Subcutaneous adipose tissue (tissue), 4 donors: ENCODE measurements around the gene RBM33. TPM values are rescaled to one million over a fixed set of nuclear protein-coding genes. Genes with fewer than 3 reads are reported as not detected.

Source experiments
- total RNA-seq, 4 donors: library from RNA; depleted of rRNA; stranded (reverse); fragments of >200 nt; gene quantifications; one replicate each; pipeline ENCODE4 v1.1.0, GENCODE V29; 2016
- TF ChIP-seq, protein P1 (sequence below): fragments of 450-650 bp; IDR thresholded peaks from one replicate; pipeline ENCODE4 v1.5.1; 2016; ENCODE audit warnings: low read depth, mild to moderate bottlenecking, control low read depth, antibody characterized with exemption, moderate library complexity

The RBM33 gene
- total RNA-seq, 4 donors from 2014 or later, result 33.9 to 69.1 (median 46.2) TPM

DNA sequence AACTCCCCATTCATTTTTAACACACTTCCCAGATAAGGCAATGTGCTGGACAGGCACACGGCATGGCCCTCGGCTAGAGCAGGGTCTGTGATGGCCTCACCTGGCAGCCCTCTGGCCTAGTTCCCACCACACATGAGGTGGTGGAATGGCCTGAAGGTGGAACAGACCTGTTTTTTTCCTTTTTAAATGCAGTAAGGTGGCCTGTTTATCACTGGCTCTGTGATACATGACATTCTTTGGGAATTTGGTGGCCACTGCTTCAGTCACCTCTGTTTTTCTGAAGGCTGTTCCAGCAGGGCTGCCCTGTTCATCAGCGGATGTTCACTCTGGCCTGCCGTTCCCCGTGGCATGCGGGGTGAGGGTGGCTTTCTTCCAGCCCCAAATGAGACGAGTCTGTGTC lies 131.2 kb downstream of the RBM33 start:
- TF ChIP-seq, protein P1, sequence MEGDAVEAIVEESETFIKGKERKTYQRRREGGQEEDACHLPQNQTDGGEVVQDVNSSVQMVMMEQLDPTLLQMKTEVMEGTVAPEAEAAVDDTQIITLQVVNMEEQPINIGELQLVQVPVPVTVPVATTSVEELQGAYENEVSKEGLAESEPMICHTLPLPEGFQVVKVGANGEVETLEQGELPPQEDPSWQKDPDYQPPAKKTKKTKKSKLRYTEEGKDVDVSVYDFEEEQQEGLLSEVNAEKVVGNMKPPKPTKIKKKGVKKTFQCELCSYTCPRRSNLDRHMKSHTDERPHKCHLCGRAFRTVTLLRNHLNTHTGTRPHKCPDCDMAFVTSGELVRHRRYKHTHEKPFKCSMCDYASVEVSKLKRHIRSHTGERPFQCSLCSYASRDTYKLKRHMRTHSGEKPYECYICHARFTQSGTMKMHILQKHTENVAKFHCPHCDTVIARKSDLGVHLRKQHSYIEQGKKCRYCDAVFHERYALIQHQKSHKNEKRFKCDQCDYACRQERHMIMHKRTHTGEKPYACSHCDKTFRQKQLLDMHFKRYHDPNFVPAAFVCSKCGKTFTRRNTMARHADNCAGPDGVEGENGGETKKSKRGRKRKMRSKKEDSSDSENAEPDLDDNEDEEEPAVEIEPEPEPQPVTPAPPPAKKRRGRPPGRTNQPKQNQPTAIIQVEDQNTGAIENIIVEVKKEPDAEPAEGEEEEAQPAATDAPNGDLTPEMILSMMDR, result no peak

DNA sequence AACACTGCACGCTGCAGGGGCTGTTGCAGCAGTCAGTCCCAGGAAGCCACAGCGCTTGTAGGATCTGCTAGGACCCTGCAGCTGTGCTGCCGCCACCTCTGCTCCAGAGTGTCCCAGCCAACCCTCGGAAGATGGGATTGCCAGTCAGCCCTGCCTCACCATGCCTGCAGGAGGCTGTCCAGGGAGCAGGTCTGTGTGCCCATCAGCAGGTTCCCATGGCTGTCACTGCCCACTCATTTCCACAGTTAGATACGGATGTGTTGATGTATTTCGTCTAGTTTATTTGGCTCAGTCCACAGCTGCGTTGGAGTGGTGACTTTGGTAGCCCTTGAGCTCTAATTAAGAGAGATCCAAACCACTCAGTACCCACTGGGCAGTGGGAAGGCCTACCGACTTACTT lies 132.1 kb downstream of the RBM33 start:
- TF ChIP-seq, protein P1, result no peak

DNA sequence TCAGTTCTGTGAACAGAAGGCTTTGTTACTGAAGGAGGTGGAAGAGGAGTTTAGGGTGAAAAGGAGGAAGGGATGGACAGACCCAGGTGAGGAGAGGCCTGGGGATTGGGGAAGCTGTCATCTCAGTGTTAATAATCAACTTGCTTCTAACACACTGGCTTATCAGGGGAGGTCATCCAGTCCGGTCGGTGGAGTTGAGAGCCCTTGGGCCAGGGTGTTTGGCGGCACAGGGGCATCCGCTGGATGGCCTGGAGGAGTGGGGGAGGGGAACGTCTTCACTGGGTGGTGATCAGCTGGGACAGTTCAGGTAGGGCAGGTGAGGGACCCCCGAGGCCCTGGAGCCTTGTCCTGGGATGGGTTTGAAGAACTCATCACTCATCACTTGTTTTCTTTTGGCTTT lies 133.9 kb downstream of the RBM33 start:
- TF ChIP-seq, protein P1, result no peak

DNA sequence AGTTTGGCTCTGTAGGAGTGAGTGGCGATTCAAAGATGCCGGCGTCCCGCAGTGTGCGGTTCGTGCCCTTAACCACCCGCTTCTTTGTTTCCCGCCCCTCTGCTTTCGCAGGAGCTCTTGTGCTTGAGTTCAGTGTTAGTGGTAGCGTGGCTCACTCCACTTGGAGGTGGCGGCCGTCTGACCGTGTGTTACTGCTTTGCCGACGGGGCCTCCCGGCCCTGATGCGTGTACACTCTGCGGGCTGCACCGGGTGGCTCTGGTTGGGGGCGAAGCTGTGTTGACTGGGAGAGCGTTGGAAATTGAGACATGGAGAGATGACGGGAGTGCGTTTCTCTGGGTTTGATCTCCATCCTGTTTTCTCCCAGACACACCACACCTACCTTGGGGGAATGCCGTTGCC lies 136.4 kb downstream of the RBM33 start:
- TF ChIP-seq, protein P1, result no peak

DNA sequence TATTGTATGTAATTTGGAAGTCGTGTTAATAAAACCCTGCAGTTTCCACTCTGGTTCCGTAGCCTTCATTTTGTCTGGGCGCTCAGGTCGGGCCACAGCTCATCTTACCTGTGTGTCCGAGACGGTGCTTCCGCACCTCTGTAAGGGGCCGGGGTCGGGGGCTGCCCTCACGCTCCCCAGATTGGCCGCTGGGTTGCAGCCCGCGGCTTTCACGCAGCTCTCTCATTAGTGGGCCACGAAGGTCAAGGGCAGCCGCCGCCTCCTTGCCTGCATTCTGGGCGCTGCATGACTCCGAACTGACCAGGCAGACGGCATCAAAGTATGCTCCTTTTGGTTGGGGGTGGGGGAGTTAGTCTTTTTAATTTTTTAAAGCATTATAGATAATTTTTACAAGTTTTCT lies 137.0 kb downstream of the RBM33 start:
- TF ChIP-seq, protein P1, result no peak

DNA sequence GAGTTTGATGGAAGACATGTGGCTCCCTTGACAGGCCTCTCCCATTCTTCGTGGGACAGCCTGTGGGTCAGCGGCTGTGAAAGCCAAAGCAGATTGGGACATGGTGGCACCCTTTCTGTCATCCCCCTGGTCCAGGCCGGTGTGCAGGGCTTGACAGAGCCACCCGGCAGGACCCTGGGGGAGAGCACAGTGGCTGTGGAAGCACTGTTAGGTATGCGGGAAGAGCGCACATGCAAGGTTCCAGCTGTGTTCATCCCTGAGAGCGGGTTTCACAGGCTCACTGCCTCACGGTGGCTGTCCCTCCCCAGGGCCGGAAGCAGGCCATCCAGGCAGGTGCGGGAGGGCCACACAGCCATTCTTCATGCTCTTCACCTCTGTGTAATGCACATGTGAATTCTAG lies 138.0 kb downstream of the RBM33 start:
- TF ChIP-seq, protein P1, result no peak

DNA sequence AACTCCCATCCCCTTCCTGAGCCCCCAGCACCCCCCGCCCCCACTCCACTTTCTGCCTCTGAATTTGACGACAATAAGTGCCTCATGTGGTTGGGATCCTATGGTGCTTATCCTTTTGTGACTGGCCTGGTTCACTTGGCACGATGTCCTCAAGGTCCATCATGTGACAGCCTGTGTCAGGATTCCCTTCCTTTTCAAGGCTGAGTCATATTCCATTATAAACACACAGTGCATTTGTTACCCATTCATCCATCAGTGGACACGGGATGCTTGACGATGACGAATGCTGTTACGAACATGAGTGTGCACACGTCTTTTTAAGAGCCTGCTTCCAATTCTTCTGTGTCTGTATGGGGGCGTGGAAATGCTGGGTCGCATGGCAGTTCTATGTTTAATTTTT lies 141.1 kb downstream of the RBM33 start:
- TF ChIP-seq, protein P1, result no peak
